Colonic mucosa (tissue), 4 donors: ENCODE measurements around the gene NCBP1. TPM values are rescaled to one million over a fixed set of nuclear protein-coding genes. Genes with fewer than 3 reads are reported as not detected.

ENCODE experiments used
- DNase-seq: peaks from one replicate; pipeline ENCODE4 v3.0.0-alpha.2; 2020
- H3K27ac ChIP-seq: fragments of 200-600 bp; one replicate; pipeline ENCODE4 v1.8.0; 2021
- H3K27me3 ChIP-seq: fragments of 200-600 bp; one replicate; pipeline ENCODE4 v1.8.0; 2021
- H3K36me3 ChIP-seq: fragments of 200-600 bp; one replicate; pipeline ENCODE4 v1.8.0; 2021
- H3K4me1 ChIP-seq: fragments of 200-600 bp; one replicate; pipeline ENCODE4 v1.8.0; 2021; ENCODE audit warnings: mild to moderate bottlenecking
- H3K4me3 ChIP-seq: fragments of 200-600 bp; one replicate; pipeline ENCODE4 v1.8.0; 2021
- H3K9ac ChIP-seq, 2 donors: one replicate each; pipeline ENCODE4 v1.7.0; 2013; ENCODE audit warnings: control low read depth in 2 of 2, low read depth in 2 of 2, low read length in 2 of 2
- H3K9me3 ChIP-seq: fragments of 200-600 bp; one replicate; pipeline ENCODE4 v1.8.0; 2021
- CTCF ChIP-seq: fragments of 200-600 bp; IDR thresholded peaks from one replicate; pipeline ENCODE4 v1.8.0; 2022; ENCODE audit warnings: antibody characterized with exemption, mild to moderate bottlenecking
- intact Hi-C: fragments of 100-400 bp; cut with DNase I; formaldehyde crosslinking; loops from one replicate; pipeline ENCODE4 v1.14.1; 2022
- total RNA-seq, 2 donors: library from RNA; stranded (reverse); fragmentation: NEBNext Ultra II Directional in 1 of 2; extraction: Animal tissue kit (Norgen Biotek cat#: 25700) in 1 of 2; gene quantifications; one replicate each; pipeline ENCODE4 v1.2.1, GENCODE V29; 2021
- donor health status: healthy.
- donor health status: DM: no; HTN: no; CAD: no.
- donor health status: DM: no; HTN: no; CAD: no.

The NCBP1 gene
- total RNA-seq, 2 donors from 2014 or later: 30.3 to 48.2 TPM

- Histone ChIP-seq H3K9ac (no peak overlapping the region), H3K36me3 (no peaks in the 10 kb centered on the region), H3K4me1 (no peaks in the 10 kb centered on the region), H3K4me3 (no peak overlapping the region), H3K9me3 (no peaks in the 10 kb centered on the region), H3K27me3 (no peaks in the 10 kb centered on the region), H3K27ac (no peak overlapping the region)
- intact Hi-C loops: loop anchor here (5.0 kb wide), 1 partner anchor 188 kb away; no protein-coding TSS in a partner anchor
- no peak for TF ChIP-seq CTCF
- no peak for DNase-seq
These were observed 80.8 kb downstream of the NCBP1 start for GRCh38 chr9:97714435-97714834.

GRCh38 chr9:97717866-97718265 is 84.2 kb downstream of the NCBP1 start:
- Histone ChIP-seq H3K4me3 (no peak overlapping the region), H3K9me3 (no peaks in the 10 kb centered on the region), H3K27me3 (no peaks in the 10 kb centered on the region), H3K27ac (no peak overlapping the region), H3K36me3 (no peaks in the 10 kb centered on the region), H3K9ac (no peak overlapping the region), H3K4me1 (no peaks in the 10 kb centered on the region)
- TF ChIP-seq CTCF: no peak
- intact Hi-C loops: no loop called here
- DNase-seq: no peak

GRCh38 chr9:97721396-97721795 is 87.8 kb downstream of the NCBP1 start:
- H3K9me3 ChIP-seq: no peaks in the 10 kb centered on the region
- H3K27me3 ChIP-seq: no peaks in the 10 kb centered on the region
- intact Hi-C loops: no loop called here
- H3K27ac ChIP-seq: no peak overlapping the region
- DNase-seq: no peak
- H3K9ac ChIP-seq: no peak overlapping the region
- no peaks in the 10 kb centered on the region for H3K36me3 ChIP-seq
- H3K4me1 ChIP-seq: no peaks in the 10 kb centered on the region
- no peak for TF ChIP-seq CTCF
- no peak overlapping the region for H3K4me3 ChIP-seq

GRCh38 chr9:97722331-97722730 is 88.7 kb downstream of the NCBP1 start:
- Histone ChIP-seq H3K9me3 (no peaks in the 10 kb centered on the region), H3K36me3 (no peaks in the 10 kb centered on the region), H3K27me3 (no peaks in the 10 kb centered on the region), H3K27ac (no peak overlapping the region), H3K4me1 (no peaks in the 10 kb centered on the region), H3K4me3 (no peak overlapping the region), H3K9ac (no peak overlapping the region)
- intact Hi-C loops: no loop called here
- no peak for TF ChIP-seq CTCF
- DNase-seq: no peak

Other genes starting within 250 kb of the NCBP1 start
- 10 to 100 TPM; 28.8 to 35.3 TPM for gene TDRD7, start 221.7 kb upstream of the NCBP1 start, total RNA-seq
- 1 to 10 TPM; 1.0 to 4.9 TPM for gene TMOD1, start 132.2 kb upstream of the NCBP1 start, total RNA-seq
- gene TSTD2, start 453 bp upstream of the NCBP1 start, total RNA-seq: 10 to 100 TPM; 14.7 to 17.5 TPM
- gene XPA, start 63.5 kb downstream of the NCBP1 start, total RNA-seq: 1 to 10 TPM; 7.0 to 8.0 TPM
- not detected for gene FOXE1, start 219.4 kb downstream of the NCBP1 start, total RNA-seq